OCI-LY1 (cell line): ENCODE results near the gene SLC28A3.

Experiments used
- CTCF ChIP-seq: fragments of 200-600 bp; sonication (generic), shearing (Covaris generic); IDR thresholded peaks from 2 replicates; pipeline ENCODE4 v1.5.1; 2017; ENCODE audit warnings: mild to moderate bottlenecking, antibody characterized with exemption, low read length, moderate library complexity, mixed read lengths
- EZH2 ChIP-seq: fragments of 200-600 bp; sonication (generic), shearing (Covaris generic); IDR thresholded peaks from 2 replicates; pipeline ENCODE4 v1.8.0; 2017; ENCODE audit warnings: borderline replicate concordance, mixed run types, mild to moderate bottlenecking, antibody characterized with exemption, low read length, moderate library complexity, mixed read lengths

- TF ChIP-seq CTCF (no peak), EZH2 (no peak)
These were observed at the start of gene SLC28A3 for GRCh38 chr9:84340535-84340934.
